Mesenchymal stem cell (in vitro differentiated cells and primary cell): Measurements from ENCODE around the gene GRK4.

ENCODE experiments used
- DNase-seq: peaks from one replicate; pipeline ENCODE4 v3.0.0-alpha.2; 2013
- H2AFZ ChIP-seq: one replicate; pipeline ENCODE4 v1.6.1; 2013; ENCODE audit warnings: low read depth, mild to moderate bottlenecking, control low read depth, inconsistent platforms, low read length, moderate library complexity
- H2AK5ac ChIP-seq: 2 replicates; pipeline ENCODE4 v1.6.1; 2013; ENCODE audit warnings: low read length, moderate library complexity, mild to moderate bottlenecking, inconsistent platforms; ENCODE audit not compliant: severe bottlenecking
- H2BK120ac ChIP-seq: one replicate; pipeline ENCODE4 v1.6.1; 2013; ENCODE audit warnings: low read depth, mild to moderate bottlenecking, inconsistent platforms, low read length, moderate library complexity
- H2BK12ac ChIP-seq, 2 experiments: one replicate each; pipeline ENCODE4 v1.6.1; 2013; ENCODE audit warnings: inconsistent platforms in 2 of 2, low read length in 2 of 2, mild to moderate bottlenecking in 2 of 2, moderate library complexity in 2 of 2, control low read depth in 1 of 2
- H2BK15ac ChIP-seq: one replicate; pipeline ENCODE4 v1.6.1; 2013; ENCODE audit warnings: mild to moderate bottlenecking, low read depth, inconsistent platforms; ENCODE audit not compliant: poor library complexity, severe bottlenecking
- H2BK5ac ChIP-seq: 2 replicates; pipeline ENCODE4 v1.6.1; 2013; ENCODE audit warnings: low read depth, mild to moderate bottlenecking, low read length, control low read depth, inconsistent platforms; ENCODE audit not compliant: poor library complexity, severe bottlenecking
- H3K14ac ChIP-seq, 2 experiments: one replicate each; pipeline ENCODE4 v1.6.1; 2013; ENCODE audit warnings: inconsistent platforms in 2 of 2, low read length in 2 of 2, control low read depth in 1 of 2, mild to moderate bottlenecking in 1 of 2, moderate library complexity in 1 of 2
- H3K18ac ChIP-seq, 2 experiments: one replicate each; pipeline ENCODE4 v1.6.1; 2013; ENCODE audit warnings: inconsistent platforms in 2 of 2, low read length in 2 of 2, control low read depth in 1 of 2, low read depth in 1 of 2, mild to moderate bottlenecking in 1 of 2
- H3K23ac ChIP-seq, 2 experiments: one replicate each; pipeline ENCODE4 v1.6.1; 2013; ENCODE audit warnings: inconsistent platforms in 2 of 2, low read length in 2 of 2, mild to moderate bottlenecking in 2 of 2, moderate library complexity in 2 of 2, control low read depth in 1 of 2
- H3K27ac ChIP-seq: 2 replicates; pipeline ENCODE4 v1.5.1; 2013; ENCODE audit warnings: mild to moderate bottlenecking, moderate library complexity, low read length, control low read depth, inconsistent platforms; ENCODE audit not compliant: poor library complexity, severe bottlenecking
- H3K27me3 ChIP-seq, 2 experiments: 2 replicates each; pipeline versions ENCODE4 v1.6.1 to v1.7.0; 2013; ENCODE audit warnings: low read length in 2 of 2, mild to moderate bottlenecking in 2 of 2, moderate library complexity in 2 of 2, control low read depth in 1 of 2, inconsistent platforms in 1 of 2; ENCODE audit not compliant: control insufficient read depth in 1 of 2, insufficient read depth in 1 of 2
- H3K36me3 ChIP-seq, 2 experiments: 2 replicates each; pipeline versions ENCODE4 v1.6.1 to v1.7.0; 2013; ENCODE audit warnings: low read length in 2 of 2, control low read depth in 1 of 2, inconsistent platforms in 1 of 2, low read depth in 1 of 2, mild to moderate bottlenecking in 1 of 2; ENCODE audit not compliant: insufficient read depth in 2 of 2, control insufficient read depth in 1 of 2
- H3K4ac ChIP-seq, 2 experiments: one replicate each; pipeline ENCODE4 v1.6.1; 2013; ENCODE audit warnings: inconsistent platforms in 2 of 2, low read length in 2 of 2, mild to moderate bottlenecking in 2 of 2, moderate library complexity in 2 of 2, control low read depth in 1 of 2, low read depth in 1 of 2
- H3K4me1 ChIP-seq: 2 replicates; pipeline ENCODE4 v1.6.1; 2013; ENCODE audit warnings: low read depth, low read length, control low read depth; ENCODE audit not compliant: control insufficient read depth, insufficient read depth
- H3K4me2 ChIP-seq: 2 replicates; pipeline ENCODE4 v1.6.1; 2013; ENCODE audit warnings: low read length, mild to moderate bottlenecking, inconsistent platforms; ENCODE audit not compliant: poor library complexity, severe bottlenecking
- H3K4me3 ChIP-seq, 2 experiments: 2 replicates each; pipeline versions ENCODE4 v1.5.1 to v1.7.0; 2013; ENCODE audit warnings: low read length in 2 of 2, mild to moderate bottlenecking in 2 of 2, control low read depth in 1 of 2, low read depth in 1 of 2; ENCODE audit not compliant: insufficient read depth in 1 of 2
- H3K79me1 ChIP-seq: replicated peaks from 2 replicates; pipeline ENCODE4 v1.6.1; 2013; ENCODE audit warnings: mild to moderate bottlenecking, control low read depth, low read length, inconsistent platforms; ENCODE audit not compliant: poor library complexity, severe bottlenecking
- H3K9ac ChIP-seq: 2 replicates; pipeline ENCODE4 v1.7.0; 2013; ENCODE audit warnings: mild to moderate bottlenecking, low read length, moderate library complexity
- H3K9me3 ChIP-seq: 2 replicates; pipeline ENCODE4 v1.7.0; 2013; ENCODE audit warnings: mild to moderate bottlenecking, low read length; ENCODE audit not compliant: control insufficient read depth
- H4K8ac ChIP-seq: one replicate; pipeline ENCODE4 v1.6.1; 2013; ENCODE audit warnings: inconsistent platforms, mild to moderate bottlenecking, low read length, moderate library complexity
- H4K91ac ChIP-seq: one replicate; pipeline ENCODE4 v1.6.1; 2013; ENCODE audit warnings: mild to moderate bottlenecking, low read length, inconsistent platforms
- WGBS: methylation state at CpG from one replicate; pipeline ENCODE4 v1.1.7; 2013; ENCODE audit warnings: mixed read lengths; 5-methylcytosine and 5-hydroxymethylcytosine counted together

The GRK4 gene

GRCh38 chr4:3066836-3067400 lies 103.5 kb downstream of the GRK4 start:
- H3K4me2 ChIP-seq: no peak overlapping the region
- no peak overlapping the region for H2AK5ac ChIP-seq
- no peak for DNase-seq
- H4K91ac ChIP-seq: no peak overlapping the region
- H3K9ac ChIP-seq: no peak overlapping the region
- H2BK5ac ChIP-seq: no peak overlapping the region
- no peak overlapping the region for H2AFZ ChIP-seq
- H3K27me3 ChIP-seq: peaks cover 0 to 7% of the 10 kb centered on the region in 2 experiments
- no peak overlapping the region for H3K14ac ChIP-seq
- WGBS: 100% methylated on average over 3 of the region's 6 CpGs
- H3K79me1 ChIP-seq: no peaks in the 10 kb centered on the region
- no peak overlapping the region for H4K8ac ChIP-seq
- H3K4me3 ChIP-seq: no peak overlapping the region
- no peak overlapping the region for H2BK120ac ChIP-seq
- H2BK15ac ChIP-seq: no peak overlapping the region
- no peak overlapping the region for H2BK12ac ChIP-seq
- H3K36me3 ChIP-seq: no peaks in the 10 kb centered on the region
- H3K23ac ChIP-seq: no peak overlapping the region
- no peak overlapping the region for H3K4ac ChIP-seq
- H3K18ac ChIP-seq: no peak overlapping the region
- no peak overlapping the region for H3K27ac ChIP-seq
- H3K9me3 ChIP-seq: no peaks in the 10 kb centered on the region
- no peaks in the 10 kb centered on the region for H3K4me1 ChIP-seq

- Histone ChIP-seq H2AK5ac (no peak overlapping the region), H2AFZ (no peak overlapping the region), H4K91ac (no peak overlapping the region), H3K4me1 (no peaks in the 10 kb centered on the region), H3K27me3 (peaks cover 0 to 7% of the 10 kb centered on the region in 2 experiments), H2BK15ac (no peak overlapping the region), H3K4me2 (no peak overlapping the region), H3K18ac (no peak overlapping the region), H3K4me3 (no peak overlapping the region), H4K8ac (no peak overlapping the region), H3K27ac (no peak overlapping the region), H2BK12ac (no peak overlapping the region), H3K79me1 (no peaks in the 10 kb centered on the region), H3K9ac (no peak overlapping the region), H3K14ac (no peak overlapping the region), H3K9me3 (no peaks in the 10 kb centered on the region), H3K36me3 (no peaks in the 10 kb centered on the region), H2BK5ac (no peak overlapping the region), H2BK120ac (no peak overlapping the region), H3K4ac (no peak overlapping the region), H3K23ac (no peak overlapping the region)
- 85% methylated on average over 6 of the region's 6 CpGs for WGBS
- DNase-seq: no peak
Observed at GRCh38 chr4:3067473-3068001, 104.2 kb downstream of the GRK4 start.

DNA sequence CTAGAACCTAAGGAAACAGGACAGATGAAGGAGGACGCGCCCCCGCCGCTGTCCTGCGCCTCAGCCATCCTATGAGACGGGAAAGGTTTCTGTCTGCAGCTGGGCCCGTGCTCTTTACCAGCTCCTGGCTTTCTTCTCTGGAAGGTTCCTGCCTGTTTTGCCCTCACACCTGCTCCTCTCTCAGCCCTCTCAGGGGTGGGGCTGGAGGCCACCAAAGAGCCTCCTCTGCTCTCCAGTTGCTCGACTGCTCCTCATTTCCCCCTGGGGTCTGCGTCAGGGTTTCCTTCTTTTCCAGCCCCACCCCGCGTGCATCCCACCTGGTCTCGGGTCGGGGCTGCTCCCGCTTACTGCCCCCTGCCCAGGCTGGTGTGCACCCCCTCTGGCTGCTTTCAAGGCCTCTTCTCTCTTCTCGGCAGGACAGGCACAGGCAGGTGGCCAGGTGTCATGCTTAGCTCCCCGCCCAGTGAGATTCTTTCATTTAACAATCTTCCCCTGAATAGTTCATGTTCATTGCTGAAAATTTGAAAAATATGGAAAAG lies 106.4 kb downstream of the GRK4 start:
- Histone ChIP-seq H3K14ac (no peak overlapping the region), H4K8ac (no peak overlapping the region), H3K27me3 (peaks cover 0 to 4% of the 10 kb centered on the region in 2 experiments), H3K4me2 (no peak overlapping the region), H3K4me3 (no peak overlapping the region), H2BK120ac (no peak overlapping the region), H3K9me3 (no peaks in the 10 kb centered on the region), H3K9ac (no peak overlapping the region), H2BK5ac (no peak overlapping the region), H3K23ac (no peak overlapping the region), H2BK15ac (no peak overlapping the region), H3K4me1 (peaks cover 6% of the 10 kb centered on the region), H4K91ac (no peak overlapping the region), H3K18ac (no peak overlapping the region), H3K79me1 (no peaks in the 10 kb centered on the region), H2BK12ac (no peak overlapping the region), H2AFZ (no peak overlapping the region), H3K36me3 (no peaks in the 10 kb centered on the region), H2AK5ac (no peak overlapping the region), H3K4ac (no peak overlapping the region), H3K27ac (no peak overlapping the region)
- 94% methylated on average over 14 of the region's 16 CpGs for WGBS
- DNase-seq: no peak

DNA sequence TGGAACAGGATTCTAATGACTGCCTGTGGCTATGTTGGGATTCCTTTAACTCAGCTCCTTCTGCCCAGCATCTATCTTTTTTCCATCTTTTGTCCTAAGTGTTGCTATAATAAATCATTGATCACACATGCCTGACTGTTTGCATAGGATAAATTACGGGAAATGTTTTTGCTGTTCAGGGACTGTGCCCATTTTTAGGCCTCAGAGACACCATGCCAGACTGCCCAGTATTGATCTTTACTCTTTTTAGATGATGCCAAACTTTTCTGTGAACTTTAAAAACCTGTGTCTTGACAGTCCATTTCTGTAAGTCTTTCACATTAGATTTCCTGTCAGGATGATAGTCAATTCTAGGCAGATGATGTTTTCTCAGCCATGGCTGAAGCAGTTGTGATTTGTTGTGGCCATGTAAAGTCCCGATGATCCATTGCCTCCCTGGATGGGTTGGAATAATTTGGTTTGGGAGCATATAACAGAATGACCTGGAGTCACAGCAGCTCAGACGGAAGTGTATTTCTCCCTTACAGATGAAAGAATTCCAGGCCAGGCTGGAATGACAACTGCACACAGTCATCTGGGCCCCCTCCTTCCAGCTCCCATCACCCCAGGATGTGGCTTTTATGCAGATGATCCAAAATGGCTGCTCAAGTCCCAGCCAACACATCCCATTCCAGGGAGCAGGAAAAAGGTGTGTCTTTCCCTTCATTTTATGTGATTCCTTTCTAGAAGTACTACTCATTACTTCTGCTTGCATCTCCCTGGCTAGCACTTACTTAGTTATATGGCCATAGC lies 107.5 kb downstream of the GRK4 start:
- H3K4me1 ChIP-seq: peaks cover 6% of the 10 kb centered on the region
- H3K36me3 ChIP-seq: no peaks in the 10 kb centered on the region
- no peak overlapping the region for H2BK5ac ChIP-seq
- no peak overlapping the region for H3K4me2 ChIP-seq
- DNase-seq: no peak
- H2AFZ ChIP-seq: no peak overlapping the region
- H3K23ac ChIP-seq: no peak overlapping the region
- no peak overlapping the region for H3K27ac ChIP-seq
- no peak overlapping the region for H2BK120ac ChIP-seq
- H3K18ac ChIP-seq: no peak overlapping the region
- no peaks in the 10 kb centered on the region for H3K9me3 ChIP-seq
- H2AK5ac ChIP-seq: no peak overlapping the region
- no peak overlapping the region for H3K4me3 ChIP-seq
- no peak overlapping the region for H2BK12ac ChIP-seq
- WGBS: 73% methylated on average over 3 of the region's 3 CpGs
- H4K91ac ChIP-seq: no peak overlapping the region
- no peak overlapping the region for H4K8ac ChIP-seq
- H3K27me3 ChIP-seq: peaks cover 0 to 4% of the 10 kb centered on the region in 2 experiments
- H3K9ac ChIP-seq: no peak overlapping the region
- H3K79me1 ChIP-seq: no peaks in the 10 kb centered on the region
- no peak overlapping the region for H3K4ac ChIP-seq
- no peak overlapping the region for H2BK15ac ChIP-seq
- H3K14ac ChIP-seq: no peak overlapping the region
